Hepatocyte (in vitro differentiated cells): Measurements from ENCODE around the gene MAST2. TPM values are rescaled to one million over a fixed set of nuclear protein-coding genes. Genes with fewer than 3 reads are reported as not detected.

ENCODE experiments used
- DNase-seq: peaks from one replicate; pipeline ENCODE4 v3.0.0-alpha.2; 2016; ENCODE audit warnings: low spot score
- H2AFZ ChIP-seq: fragments of 200-600 bp; sonication (generic); 2 replicates; pipeline ENCODE4 v1.6.0; 2016; ENCODE audit warnings: antibody characterized with exemption, mild to moderate bottlenecking
- H3K27ac ChIP-seq: fragments of 200-600 bp; sonication (generic); 2 replicates; pipeline ENCODE4 v1.5.1; 2016; ENCODE audit warnings: mild to moderate bottlenecking
- H3K27me3 ChIP-seq: fragments of 200-600 bp; sonication (generic); 2 replicates; pipeline ENCODE4 v1.6.1; 2016
- H3K36me3 ChIP-seq: fragments of 200-600 bp; sonication (generic); replicated peaks from 2 replicates; pipeline ENCODE4 v1.5.1; 2016; ENCODE audit warnings: low read depth; ENCODE audit not compliant: insufficient read depth
- H3K4me1 ChIP-seq: fragments of 200-600 bp; sonication (generic); 2 replicates; pipeline ENCODE4 v1.5.1; 2016; ENCODE audit warnings: mild to moderate bottlenecking, moderate library complexity; ENCODE audit not compliant: insufficient read depth
- H3K4me2 ChIP-seq: fragments of 200-600 bp; sonication (generic); 2 replicates; pipeline ENCODE4 v1.6.0; 2016
- H3K4me3 ChIP-seq: fragments of 200-600 bp; sonication (generic); 2 replicates; pipeline ENCODE4 v1.5.1; 2016; ENCODE audit warnings: mild to moderate bottlenecking
- H3K79me2 ChIP-seq: fragments of 200-600 bp; sonication (generic); 2 replicates; pipeline ENCODE4 v1.6.0; 2017; ENCODE audit warnings: mild to moderate bottlenecking
- H3K9me2 ChIP-seq: fragments of 200-600 bp; sonication (generic); replicated peaks from 2 replicates; pipeline ENCODE4 v1.6.0; 2017; ENCODE audit warnings: mild to moderate bottlenecking; ENCODE audit not compliant: insufficient read depth
- H3K9me3 ChIP-seq: fragments of 200-600 bp; sonication (generic); 2 replicates; pipeline ENCODE4 v1.5.1; 2016; ENCODE audit warnings: low read depth, mild to moderate bottlenecking
- H4K20me1 ChIP-seq: fragments of 200-600 bp; sonication (generic); 2 replicates; pipeline ENCODE4 v1.6.0; 2016; ENCODE audit warnings: mild to moderate bottlenecking; ENCODE audit not compliant: insufficient read depth, poor library complexity, severe bottlenecking
- EZH2 ChIP-seq: fragments of 200-600 bp; sonication (generic); IDR thresholded peaks from 2 replicates; pipeline ENCODE4 v1.6.1; 2016; ENCODE audit warnings: antibody characterized with exemption, mild to moderate bottlenecking, borderline replicate concordance
- EZH2phosphoT487 ChIP-seq: fragments of 200-600 bp; sonication (generic); IDR thresholded peaks from one replicate; pipeline ENCODE4 v1.6.1; 2018; ENCODE audit warnings: antibody characterized with exemption, mild to moderate bottlenecking, low read depth, moderate library complexity; ENCODE audit not compliant: unreplicated experiment, severe bottlenecking
- WGBS: methylation state at CpG from one replicate; pipeline ENCODE4 v1.1.6; 2016; ENCODE audit warnings: low lambda C conversion rate; ENCODE audit errors: missing lambda C conversion rate; 5-methylcytosine and 5-hydroxymethylcytosine counted together
- polyA plus RNA-seq: library from polyadenylated mRNA; unstranded; fragments of >200 nt; fragmentation: Nextera tagmentation; extraction: Ambion mirVana; gene quantifications from 2 replicates; pipeline ENCODE4 v1.2.1, GENCODE V29; 2016
- total RNA-seq: library from RNA; depleted of rRNA; stranded (reverse); fragments of >200 nt; gene quantifications from 2 replicates; pipeline ENCODE4 v1.2.3, GENCODE V29; 2014
- TF ChIP-seq, protein P1 (sequence below): fragments of 200-600 bp; sonication (generic); IDR thresholded peaks from 2 replicates; pipeline ENCODE4 v1.5.1; 2016; ENCODE audit warnings: antibody characterized with exemption, mild to moderate bottlenecking; ENCODE audit not compliant: poor library complexity

Gene MAST2
- total and polyA plus RNA-seq, 2 experiments from 2014 or later: 25.8 to 33.5 TPM

DNA sequence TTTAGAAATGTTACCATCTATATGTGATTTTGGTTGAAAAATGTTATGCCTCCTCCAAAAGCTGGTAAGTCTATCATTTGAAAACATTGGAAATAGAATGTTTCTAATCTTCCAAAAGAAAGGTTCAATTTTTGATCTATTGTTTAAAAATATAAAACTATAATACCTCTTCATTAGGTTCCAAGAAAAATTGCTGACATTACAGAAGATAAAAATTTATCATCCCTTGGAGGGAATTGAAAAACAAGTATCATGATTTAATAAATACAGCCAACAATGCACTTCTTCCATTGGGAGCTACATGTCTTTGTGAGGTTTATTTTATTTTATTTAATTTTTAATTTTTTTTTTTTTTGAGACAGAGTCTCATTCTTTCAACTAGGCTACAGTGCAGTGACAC, 180.6 kb downstream of the MAST2 start:
- Histone ChIP-seq H3K27me3 (no peaks in the 10 kb centered on the region), H3K4me2 (no peak overlapping the region), H3K4me1 (no peaks in the 10 kb centered on the region), H3K79me2 (peaks cover 3% of the 10 kb centered on the region), H2AFZ (no peak overlapping the region), H3K36me3 (no peaks in the 10 kb centered on the region), H4K20me1 (no peaks in the 10 kb centered on the region), H3K4me3 (no peak overlapping the region), H3K27ac (no peak overlapping the region), H3K9me3 (no peaks in the 10 kb centered on the region), H3K9me2 (no peaks in the 10 kb centered on the region)
- DNase-seq: no peak
- no peak for TF ChIP-seq EZH2
- TF ChIP-seq, protein P1, sequence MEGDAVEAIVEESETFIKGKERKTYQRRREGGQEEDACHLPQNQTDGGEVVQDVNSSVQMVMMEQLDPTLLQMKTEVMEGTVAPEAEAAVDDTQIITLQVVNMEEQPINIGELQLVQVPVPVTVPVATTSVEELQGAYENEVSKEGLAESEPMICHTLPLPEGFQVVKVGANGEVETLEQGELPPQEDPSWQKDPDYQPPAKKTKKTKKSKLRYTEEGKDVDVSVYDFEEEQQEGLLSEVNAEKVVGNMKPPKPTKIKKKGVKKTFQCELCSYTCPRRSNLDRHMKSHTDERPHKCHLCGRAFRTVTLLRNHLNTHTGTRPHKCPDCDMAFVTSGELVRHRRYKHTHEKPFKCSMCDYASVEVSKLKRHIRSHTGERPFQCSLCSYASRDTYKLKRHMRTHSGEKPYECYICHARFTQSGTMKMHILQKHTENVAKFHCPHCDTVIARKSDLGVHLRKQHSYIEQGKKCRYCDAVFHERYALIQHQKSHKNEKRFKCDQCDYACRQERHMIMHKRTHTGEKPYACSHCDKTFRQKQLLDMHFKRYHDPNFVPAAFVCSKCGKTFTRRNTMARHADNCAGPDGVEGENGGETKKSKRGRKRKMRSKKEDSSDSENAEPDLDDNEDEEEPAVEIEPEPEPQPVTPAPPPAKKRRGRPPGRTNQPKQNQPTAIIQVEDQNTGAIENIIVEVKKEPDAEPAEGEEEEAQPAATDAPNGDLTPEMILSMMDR: no peak
- no peak for TF ChIP-seq EZH2phosphoT487

- Histone ChIP-seq H3K27ac (no peak overlapping the region), H3K4me3 (no peak overlapping the region), H3K4me1 (no peaks in the 10 kb centered on the region), H4K20me1 (no peaks in the 10 kb centered on the region), H3K36me3 (no peaks in the 10 kb centered on the region), H3K4me2 (no peak overlapping the region), H3K9me2 (no peaks in the 10 kb centered on the region), H3K27me3 (no peaks in the 10 kb centered on the region), H2AFZ (no peak overlapping the region), H3K79me2 (peaks cover 8% of the 10 kb centered on the region), H3K9me3 (no peaks in the 10 kb centered on the region)
- TF ChIP-seq EZH2 (no peak), EZH2phosphoT487 (no peak)
- TF ChIP-seq, protein P1: no peak
- no peak for DNase-seq
- WGBS: 95% methylated on average over 4 of the region's 4 CpGs
Observed at GRCh38 chr1:45987204-45987603, 183.8 kb downstream of the MAST2 start.

GRCh38 chr1:45989249-45989648, 185.8 kb downstream of the MAST2 start:
- Histone ChIP-seq H3K9me2 (no peaks in the 10 kb centered on the region), H3K79me2 (peaks cover 15% of the 10 kb centered on the region), H3K9me3 (no peaks in the 10 kb centered on the region), H3K36me3 (no peaks in the 10 kb centered on the region), H3K4me3 (no peak overlapping the region), H4K20me1 (no peaks in the 10 kb centered on the region), H2AFZ (no peak overlapping the region), H3K27ac (no peak overlapping the region), H3K27me3 (no peaks in the 10 kb centered on the region), H3K4me2 (no peak overlapping the region), H3K4me1 (no peaks in the 10 kb centered on the region)
- DNase-seq: no peak
- TF ChIP-seq, protein P1: no peak
- TF ChIP-seq EZH2phosphoT487 (no peak), EZH2 (no peak)
- WGBS: 95% methylated on average over 2 of the region's 2 CpGs

DNA sequence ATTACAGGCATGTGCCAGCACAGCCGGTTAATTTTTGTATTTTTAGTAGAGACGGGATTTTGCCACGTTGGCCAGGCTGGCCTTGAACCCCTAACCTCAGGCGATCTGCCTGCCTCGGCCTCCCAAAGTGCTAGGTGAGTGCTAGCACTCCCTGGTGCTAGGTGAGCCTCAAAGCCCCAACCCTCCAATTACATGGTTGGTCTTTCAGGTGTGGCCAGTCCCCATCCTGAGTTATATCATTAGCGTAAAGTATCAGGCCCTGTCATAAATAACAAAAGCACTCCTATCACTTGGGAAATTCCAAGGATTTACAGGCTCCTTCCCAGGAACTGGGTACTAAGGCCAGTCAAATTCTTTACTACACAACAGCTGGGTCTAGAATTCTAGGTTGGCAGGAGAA, 191.0 kb downstream of the MAST2 start:
- Histone ChIP-seq H3K36me3 (no peaks in the 10 kb centered on the region), H2AFZ (no peak overlapping the region), H3K27me3 (no peaks in the 10 kb centered on the region), H3K9me3 (no peaks in the 10 kb centered on the region), H3K4me1 (no peaks in the 10 kb centered on the region), H3K4me3 (no peak overlapping the region), H3K27ac (no peak overlapping the region), H4K20me1 (no peaks in the 10 kb centered on the region), H3K79me2 (peaks cover 13% of the 10 kb centered on the region), H3K9me2 (no peaks in the 10 kb centered on the region), H3K4me2 (no peak overlapping the region)
- 96% methylated on average over 6 of the region's 6 CpGs for WGBS
- no peak for DNase-seq
- TF ChIP-seq EZH2phosphoT487: no peak
- TF ChIP-seq, protein P1: no peak
- TF ChIP-seq EZH2: no peak
